Body of pancreas (tissue), 4 donors: ENCODE data around the gene C6orf136.

Source experiments
- POLR2A ChIP-seq, 3 donors: fragments of 450-650 bp; IDR thresholded peaks; one replicate each; pipeline ENCODE4 v1.6.1; 2016; ENCODE audit warnings: antibody characterized with exemption in 3 of 3, mild to moderate bottlenecking in 2 of 3
- TF ChIP-seq, protein P1 (sequence below), 7 experiments: fragments of 450-650 bp in 4 of 7; fragments of 200-600 bp in 3 of 7; sonication (generic) in 3 of 7; IDR thresholded peaks; one replicate each; pipeline ENCODE4 v1.5.1; 2016 to 2019; ENCODE audit warnings: antibody characterized with exemption in 7 of 7

DNA sequence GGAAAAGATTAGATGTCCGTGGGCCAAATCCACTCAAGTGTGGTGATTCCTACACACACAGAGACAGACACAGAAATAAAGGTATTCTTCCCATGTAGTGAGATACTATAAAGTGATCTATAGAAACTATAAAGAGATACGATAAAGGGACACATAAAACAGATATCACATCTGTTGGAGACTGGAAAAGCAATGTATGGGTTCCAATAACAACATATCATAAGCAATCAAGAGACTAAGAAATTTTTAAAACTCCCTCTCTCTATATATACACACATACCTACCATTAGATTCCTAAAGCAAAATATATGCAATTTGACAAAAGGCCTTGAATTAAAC lies 35.1 kb upstream of the C6orf136 start:
- TF ChIP-seq, protein P1, sequence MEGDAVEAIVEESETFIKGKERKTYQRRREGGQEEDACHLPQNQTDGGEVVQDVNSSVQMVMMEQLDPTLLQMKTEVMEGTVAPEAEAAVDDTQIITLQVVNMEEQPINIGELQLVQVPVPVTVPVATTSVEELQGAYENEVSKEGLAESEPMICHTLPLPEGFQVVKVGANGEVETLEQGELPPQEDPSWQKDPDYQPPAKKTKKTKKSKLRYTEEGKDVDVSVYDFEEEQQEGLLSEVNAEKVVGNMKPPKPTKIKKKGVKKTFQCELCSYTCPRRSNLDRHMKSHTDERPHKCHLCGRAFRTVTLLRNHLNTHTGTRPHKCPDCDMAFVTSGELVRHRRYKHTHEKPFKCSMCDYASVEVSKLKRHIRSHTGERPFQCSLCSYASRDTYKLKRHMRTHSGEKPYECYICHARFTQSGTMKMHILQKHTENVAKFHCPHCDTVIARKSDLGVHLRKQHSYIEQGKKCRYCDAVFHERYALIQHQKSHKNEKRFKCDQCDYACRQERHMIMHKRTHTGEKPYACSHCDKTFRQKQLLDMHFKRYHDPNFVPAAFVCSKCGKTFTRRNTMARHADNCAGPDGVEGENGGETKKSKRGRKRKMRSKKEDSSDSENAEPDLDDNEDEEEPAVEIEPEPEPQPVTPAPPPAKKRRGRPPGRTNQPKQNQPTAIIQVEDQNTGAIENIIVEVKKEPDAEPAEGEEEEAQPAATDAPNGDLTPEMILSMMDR (IDR thresholded peaks at IDR 0.05) = no peak
- no peak for TF ChIP-seq POLR2A (IDR thresholded peaks at IDR 0.05)
